ENCODE results near the gene PLOD2.

GRCh38 chr3:146092230-146092629 is 68.8 kb downstream of the PLOD2 start:
- TF ChIP-seq CTCF (IDR thresholded peaks at IDR 0.05) (no peak), EZH2 (IDR thresholded peaks at IDR 0.05; ENCODE audit: borderline replicate concordance, insufficient read depth, low read depth, low read length, poor library complexity, severe bottlenecking) (no peak)
